Effector memory CD4-positive, alpha-beta T cell (primary cell): ENCODE results near the gene HPCAL1.

ENCODE experiments used
- DNase-seq, 3 donors: peaks; one replicate each; pipeline ENCODE4 v3.0.0-alpha.2; 2020
- H3K27ac ChIP-seq: 2 replicates; pipeline ENCODE4 v1.7.0; 2013; ENCODE audit warnings: mild to moderate bottlenecking, low read length, moderate library complexity; ENCODE audit not compliant: insufficient read depth, poor library complexity, severe bottlenecking
- H3K27me3 ChIP-seq: replicated peaks from 2 replicates; pipeline ENCODE4 v1.7.0; 2013; ENCODE audit warnings: mild to moderate bottlenecking, low read length; ENCODE audit not compliant: insufficient read depth, control insufficient read depth, poor library complexity, severe bottlenecking
- H3K36me3 ChIP-seq: 2 replicates; pipeline ENCODE4 v1.7.0; 2013; ENCODE audit warnings: mild to moderate bottlenecking, low read length, moderate library complexity; ENCODE audit not compliant: control insufficient read depth, insufficient read depth
- H3K4me1 ChIP-seq: 2 replicates; pipeline ENCODE4 v1.7.0; 2013; ENCODE audit warnings: low read length, mild to moderate bottlenecking; ENCODE audit not compliant: control insufficient read depth, insufficient read depth, poor library complexity, severe bottlenecking
- H3K4me3 ChIP-seq: 2 replicates; pipeline ENCODE4 v1.7.0; 2013; ENCODE audit warnings: low read length, low read depth, mild to moderate bottlenecking; ENCODE audit not compliant: insufficient read depth, poor library complexity, severe bottlenecking
- H3K9me3 ChIP-seq: 2 replicates; pipeline ENCODE4 v1.7.0; 2013; ENCODE audit warnings: mild to moderate bottlenecking, low read length, moderate library complexity; ENCODE audit not compliant: control insufficient read depth

The HPCAL1 gene

DNA sequence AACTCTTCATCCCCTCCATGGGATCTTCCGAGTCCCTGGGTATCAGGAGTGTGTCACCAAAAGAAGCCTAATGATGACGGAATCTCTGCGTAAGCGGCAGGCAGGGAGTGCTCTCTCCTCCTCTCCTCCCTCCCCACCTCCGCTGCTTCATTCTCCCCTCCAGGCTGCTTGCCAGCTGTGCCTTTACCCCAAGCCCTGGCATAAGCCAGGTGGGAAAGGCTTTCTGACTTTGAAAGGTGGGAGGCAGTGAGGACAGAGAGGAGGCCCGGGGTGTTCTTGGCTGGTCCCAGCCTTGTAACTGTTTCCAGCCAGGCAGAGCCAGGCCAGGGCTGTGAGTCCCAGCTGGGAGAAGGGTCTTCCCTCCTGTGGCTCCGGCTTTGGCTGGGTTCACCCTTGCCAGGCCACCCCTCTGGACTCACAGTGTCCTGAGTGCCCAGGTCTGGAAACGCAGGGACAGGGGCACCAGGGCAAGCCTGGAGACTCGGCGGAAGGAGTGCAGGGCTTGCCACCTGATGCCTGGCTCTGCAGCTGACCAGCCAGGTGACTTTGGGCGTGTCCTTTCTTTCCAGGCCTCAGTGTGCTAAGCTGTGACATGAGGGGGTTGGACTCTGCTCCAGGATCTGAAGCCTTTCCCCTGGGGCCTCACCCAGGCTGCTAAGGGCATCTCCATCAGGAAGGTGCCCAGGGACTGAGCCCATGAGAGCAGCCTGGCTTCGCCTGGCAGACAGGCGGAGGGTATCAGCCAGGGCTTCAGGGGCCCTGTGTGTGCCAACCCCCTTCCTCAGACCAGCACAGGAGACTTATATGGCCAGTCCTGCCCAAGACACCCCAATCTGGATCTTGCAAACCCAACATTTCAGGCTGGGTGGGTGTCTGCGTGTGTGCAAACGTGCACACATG lies 32.7 kb upstream of the HPCAL1 start:
- Histone ChIP-seq H3K4me3 (no peak overlapping the region), H3K36me3 (no peaks in the 10 kb centered on the region), H3K27ac (no peak overlapping the region), H3K9me3 (no peaks in the 10 kb centered on the region), H3K27me3 (no peaks in the 10 kb centered on the region), H3K4me1 (peaks cover 5% of the 10 kb centered on the region)
- DNase-seq: no peak

DNA sequence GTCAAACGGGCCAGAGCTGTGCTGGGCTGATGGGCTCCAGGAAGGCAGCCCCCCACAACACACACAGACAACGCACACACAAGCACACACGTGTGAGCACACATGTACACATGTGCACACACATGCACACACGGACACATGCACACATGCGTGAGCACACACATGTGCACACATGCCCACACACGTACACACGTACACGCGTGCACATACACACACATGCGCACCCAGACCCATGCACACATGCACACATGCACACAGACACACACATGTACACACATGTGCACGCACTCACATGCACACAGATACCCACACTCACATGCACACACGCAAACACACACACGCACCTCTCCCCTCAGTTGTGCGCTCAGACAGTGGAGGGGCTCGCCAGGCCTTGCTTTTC lies 31.2 kb upstream of the HPCAL1 start:
- no peaks in the 10 kb centered on the region for H3K36me3 ChIP-seq
- no peaks in the 10 kb centered on the region for H3K9me3 ChIP-seq
- no peak overlapping the region for H3K27ac ChIP-seq
- no peak overlapping the region for H3K4me3 ChIP-seq
- H3K27me3 ChIP-seq: no peaks in the 10 kb centered on the region
- peaks cover 5% of the 10 kb centered on the region for H3K4me1 ChIP-seq
- DNase-seq: no peak

DNA sequence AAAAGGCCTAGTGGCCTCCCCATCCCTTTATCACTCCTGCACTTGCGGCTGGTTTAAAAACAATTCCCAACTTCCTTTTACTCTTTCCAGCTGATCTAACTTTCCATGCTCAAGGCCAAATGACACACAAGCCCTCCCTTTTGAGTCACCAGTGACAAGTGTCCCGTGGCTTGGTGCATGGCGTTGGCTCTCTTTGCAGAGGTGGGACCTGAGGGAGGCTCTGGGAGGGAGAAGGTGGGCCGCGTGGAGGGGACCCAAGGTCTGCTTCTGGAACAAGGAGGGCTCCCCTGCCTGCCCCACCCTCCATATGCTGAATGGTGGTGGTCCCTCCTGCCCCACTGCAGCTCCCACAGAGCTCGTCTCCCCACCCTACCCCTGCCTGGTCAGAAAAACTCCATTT lies 30.8 kb upstream of the HPCAL1 start:
- Histone ChIP-seq H3K4me3 (no peak overlapping the region), H3K36me3 (no peaks in the 10 kb centered on the region), H3K9me3 (no peaks in the 10 kb centered on the region), H3K27me3 (no peaks in the 10 kb centered on the region), H3K27ac (no peak overlapping the region), H3K4me1 (peaks cover 5% of the 10 kb centered on the region)
- no peak for DNase-seq

DNA sequence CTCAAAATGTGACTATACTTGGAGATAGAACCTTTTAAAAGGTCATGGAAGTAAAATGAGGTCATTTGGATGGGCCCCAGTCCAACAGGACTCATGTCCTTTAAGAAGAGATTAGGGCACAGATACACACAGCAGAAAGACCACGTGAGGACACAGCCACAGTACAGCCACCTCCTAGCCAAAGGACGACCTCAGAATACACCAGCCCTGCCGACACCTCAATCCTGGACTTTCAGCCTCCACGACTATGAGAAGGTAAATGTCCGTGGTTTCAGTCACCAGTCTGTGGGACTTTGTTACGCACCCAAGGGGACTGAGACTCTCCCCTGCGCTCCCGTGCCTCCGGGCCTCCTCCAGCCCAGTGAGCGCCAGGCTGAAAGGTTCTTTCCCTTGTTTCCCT lies 30.2 kb upstream of the HPCAL1 start:
- Histone ChIP-seq H3K27me3 (no peaks in the 10 kb centered on the region), H3K4me3 (no peak overlapping the region), H3K4me1 (peaks cover 5% of the 10 kb centered on the region), H3K36me3 (no peaks in the 10 kb centered on the region), H3K9me3 (no peaks in the 10 kb centered on the region), H3K27ac (no peak overlapping the region)
- DNase-seq: no peak

DNA sequence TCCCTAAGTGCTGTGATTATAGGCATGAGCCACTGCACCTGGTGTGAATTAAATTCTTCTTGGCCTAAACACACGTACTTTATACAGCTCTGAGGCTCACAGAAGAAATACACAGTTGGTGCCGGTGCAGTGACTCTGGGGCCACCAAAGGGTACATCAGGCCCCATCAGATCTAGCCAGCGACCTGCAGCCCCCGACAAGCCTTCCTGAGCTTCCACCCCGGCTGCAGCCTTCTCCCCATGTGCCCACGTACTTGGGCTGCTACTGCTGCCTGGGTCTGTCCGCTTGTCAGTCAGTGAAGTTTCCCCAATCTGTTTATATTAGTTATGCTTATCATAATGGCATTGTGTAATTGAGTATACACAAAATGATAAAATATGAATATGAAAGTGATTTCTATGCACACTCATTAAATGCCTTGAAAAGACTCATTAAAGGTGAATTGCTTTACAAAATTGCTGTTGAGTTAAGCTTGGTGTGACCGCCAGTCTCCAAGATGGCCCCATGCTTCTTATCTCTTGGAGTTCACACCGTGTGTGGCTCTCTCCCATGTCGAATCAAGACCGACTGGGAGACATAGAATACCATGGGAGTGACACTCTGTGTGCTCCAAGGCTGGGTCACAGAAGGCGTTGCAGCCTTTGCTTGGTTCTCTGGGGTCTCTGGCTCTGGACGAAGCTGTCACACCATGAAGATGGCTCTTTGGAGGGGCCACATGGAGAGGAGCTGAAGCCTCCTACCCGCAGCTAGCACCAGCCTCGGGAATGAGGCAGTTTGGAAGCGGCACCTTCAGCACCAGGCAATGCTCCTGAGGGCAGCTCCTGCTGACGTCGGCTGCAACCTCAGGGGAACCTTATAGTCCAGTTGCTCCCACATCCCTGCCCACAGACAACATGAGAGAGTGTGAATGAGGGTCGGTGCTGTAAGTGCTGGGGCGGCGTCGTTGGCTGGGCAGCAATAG lies 29.2 kb upstream of the HPCAL1 start:
- no peak for DNase-seq
- no peaks in the 10 kb centered on the region for H3K36me3 ChIP-seq
- no peaks in the 10 kb centered on the region for H3K9me3 ChIP-seq
- no peaks in the 10 kb centered on the region for H3K27me3 ChIP-seq
- H3K4me3 ChIP-seq: no peak overlapping the region
- no peak overlapping the region for H3K27ac ChIP-seq
- peaks cover 8% of the 10 kb centered on the region for H3K4me1 ChIP-seq

DNA sequence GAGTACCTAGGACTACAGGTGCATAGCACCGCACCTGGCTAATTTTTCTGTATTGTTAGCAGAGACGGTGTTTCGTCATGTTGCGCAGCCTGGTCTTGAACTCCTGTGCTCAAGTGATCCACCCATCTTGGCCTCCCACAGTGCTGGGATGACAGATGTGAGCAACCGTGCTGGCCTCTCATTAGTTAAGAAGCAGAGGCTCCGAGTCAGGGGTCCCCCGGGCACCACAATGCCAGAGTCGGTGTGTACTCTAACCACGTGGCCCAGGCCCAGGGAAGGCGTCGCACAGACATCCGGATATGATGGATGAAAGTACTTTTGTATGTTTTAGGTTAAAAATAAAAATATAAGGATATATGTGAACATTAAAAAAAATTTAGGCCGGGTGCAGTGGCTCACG lies 28.3 kb upstream of the HPCAL1 start:
- H3K4me1 ChIP-seq: peaks cover 8% of the 10 kb centered on the region
- no peak for DNase-seq

DNA sequence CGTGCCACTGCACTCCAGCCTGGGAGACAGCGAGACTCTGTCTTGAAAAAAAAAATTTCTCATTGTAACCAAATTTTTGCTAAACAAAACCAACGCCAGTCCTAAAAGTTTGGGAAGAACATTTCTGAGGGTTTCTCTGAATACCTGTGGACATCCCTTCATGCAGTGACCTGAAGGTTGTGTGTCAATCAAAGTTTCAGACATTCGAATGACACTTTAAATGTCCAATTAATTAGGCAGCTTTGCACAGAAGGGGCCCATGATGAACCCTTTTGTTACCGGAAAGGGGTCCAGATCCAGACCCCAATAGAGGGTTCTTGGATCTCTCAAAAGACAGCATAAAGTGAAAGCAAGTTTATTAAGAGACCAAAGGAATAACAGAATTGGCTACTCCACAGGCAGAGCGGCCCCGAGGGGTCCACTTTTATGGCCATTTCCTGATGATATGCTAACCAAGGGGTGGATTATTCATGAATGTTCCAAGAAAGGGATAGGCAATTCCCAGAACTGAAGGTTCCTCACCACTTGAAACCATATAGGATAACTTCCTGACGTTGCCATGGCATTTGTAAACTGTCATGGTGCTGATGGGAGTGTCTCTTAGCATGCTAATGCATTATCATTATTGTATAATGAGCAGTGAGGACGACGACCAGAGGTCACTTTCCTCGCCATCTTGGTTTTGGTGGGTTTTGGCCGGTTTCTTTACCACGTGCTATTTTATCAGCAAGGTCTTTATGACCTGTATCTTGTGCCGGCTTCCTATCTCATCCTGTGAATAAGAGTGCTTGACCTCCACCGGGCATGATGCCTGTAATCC lies 27.5 kb upstream of the HPCAL1 start:
- H3K4me1 ChIP-seq: peaks cover 8% of the 10 kb centered on the region
- no peaks in the 10 kb centered on the region for H3K36me3 ChIP-seq
- no peak overlapping the region for H3K4me3 ChIP-seq
- H3K27ac ChIP-seq: no peak overlapping the region
- H3K9me3 ChIP-seq: no peaks in the 10 kb centered on the region
- no peaks in the 10 kb centered on the region for H3K27me3 ChIP-seq
- DNase-seq: no peak

More for the DNA sequence above, 28.3 kb upstream of the HPCAL1 start:
- H3K36me3 ChIP-seq: no peaks in the 10 kb centered on the region
- no peak overlapping the region for H3K4me3 ChIP-seq
- no peaks in the 10 kb centered on the region for H3K9me3 ChIP-seq
- no peaks in the 10 kb centered on the region for H3K27me3 ChIP-seq
- no peak overlapping the region for H3K27ac ChIP-seq

DNA sequence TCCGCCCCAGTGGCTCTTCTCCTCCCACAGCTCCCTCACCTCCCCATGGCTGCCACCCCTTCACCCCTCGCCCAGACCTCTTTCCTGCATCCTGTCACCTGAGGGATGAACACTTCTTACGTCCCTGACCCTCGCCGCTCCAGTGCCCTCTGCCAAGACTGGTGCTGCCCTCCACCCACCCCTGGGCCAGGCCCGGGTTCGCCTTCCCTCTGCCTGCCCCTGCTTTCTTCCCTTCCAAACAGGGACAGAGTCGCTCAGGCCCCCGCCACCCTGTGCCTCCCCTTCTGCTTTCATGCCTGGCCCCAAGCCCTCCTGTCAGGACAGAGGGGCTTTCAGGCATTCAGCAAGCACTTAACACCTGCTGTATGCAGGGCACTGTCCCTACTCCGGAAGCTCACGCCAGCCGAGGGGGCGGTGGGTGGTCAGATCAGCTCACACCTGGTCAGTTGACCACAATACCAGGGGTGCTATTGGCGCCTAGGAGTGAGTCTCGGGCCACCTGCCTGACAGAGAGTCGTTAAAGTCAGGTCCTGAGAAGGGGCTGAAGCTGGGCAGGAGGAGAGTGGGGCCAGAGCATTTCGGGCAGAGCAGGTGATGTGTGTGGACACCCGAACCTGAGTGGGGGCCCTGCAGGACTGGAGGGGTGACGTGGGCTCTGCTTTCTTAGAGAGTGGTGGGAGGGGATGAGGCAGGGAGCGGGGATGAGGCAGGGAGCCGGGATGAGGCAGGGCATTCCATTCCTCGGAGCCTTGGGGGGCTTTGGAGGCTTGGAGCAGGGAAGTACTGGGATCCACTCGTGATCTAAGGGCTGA lies 26.0 kb upstream of the HPCAL1 start:
- Histone ChIP-seq H3K36me3 (no peaks in the 10 kb centered on the region), H3K4me3 (no peak overlapping the region), H3K27ac (no peak overlapping the region), H3K27me3 (no peaks in the 10 kb centered on the region), H3K9me3 (no peaks in the 10 kb centered on the region), H3K4me1 (peaks cover 3% of the 10 kb centered on the region)
- DNase-seq: no peak
